Body of pancreas (tissue), 4 donors: ENCODE measurements around the gene PIGU. TPM values are rescaled to one million over a fixed set of nuclear protein-coding genes. Genes with fewer than 3 reads are reported as not detected.
"Not testable (repeated sequence)": the region's sequence is repeated elsewhere in the genome, so short reads cannot be mapped to it uniquely, and the experiment has no call there.

Source experiments
- ATAC-seq: fragments of 150-250 bp; one replicate; pipeline ENCODE4 v1.9.1; 2016
- DNase-seq, 4 donors: peaks; one replicate each; pipeline ENCODE4 v3.0.0-alpha.2; 2019
- H3K27ac ChIP-seq, 4 donors: fragments of 200-600 bp; sonication (generic); 1 replicate in 3 of 4; 2 replicates in 1 of 4; pipeline versions ENCODE4 v1.5.1 to v1.6.1; 2016 to 2019; ENCODE audit warnings: mild to moderate bottlenecking in 1 of 4, mixed read lengths in 1 of 4, moderate library complexity in 1 of 4
- H3K27me3 ChIP-seq, 2 donors: fragments of 200-600 bp; sonication (generic); one replicate each; pipeline ENCODE4 v1.6.0; 2016; ENCODE audit warnings: mild to moderate bottlenecking in 1 of 2
- H3K36me3 ChIP-seq, 2 donors: fragments of 200-600 bp; sonication (generic); replicated peaks in 1 of 2; 2 replicates each; pipeline ENCODE4 v1.5.1; 2016; ENCODE audit warnings: low read depth in 2 of 2; ENCODE audit not compliant: insufficient read depth in 1 of 2
- H3K4me1 ChIP-seq: fragments of 200-600 bp; sonication (generic); one replicate; pipeline ENCODE4 v1.6.0; 2016
- H3K4me3 ChIP-seq, 2 donors: fragments of 200-600 bp; sonication (generic); 1 replicate in 1 of 2; 2 replicates in 1 of 2; pipeline ENCODE4 v1.5.1; 2016 to 2019
- H3K9me3 ChIP-seq, 3 donors: fragments of 200-600 bp; sonication (generic); 1 replicate in 2 of 3; 2 replicates in 1 of 3; pipeline ENCODE4 v1.5.1; 2016
- CTCF ChIP-seq, 7 experiments: fragments of 450-650 bp in 4 of 7; fragments of 200-600 bp in 3 of 7; sonication (generic) in 3 of 7; IDR thresholded peaks; one replicate each; pipeline ENCODE4 v1.5.1; 2016 to 2019; ENCODE audit warnings: antibody characterized with exemption in 7 of 7
- POLR2A ChIP-seq, 3 donors: fragments of 450-650 bp; IDR thresholded peaks; one replicate each; pipeline ENCODE4 v1.6.1; 2016; ENCODE audit warnings: antibody characterized with exemption in 3 of 3, mild to moderate bottlenecking in 2 of 3
- WGBS, 2 donors: methylation state at CpG; one replicate each; pipeline ENCODE4 v1.1.5; 2017; 5-methylcytosine and 5-hydroxymethylcytosine counted together
- intact Hi-C: fragments of 100-400 bp; cut with DNase I; formaldehyde crosslinking; loops from one replicate; pipeline ENCODE4 v1.15.1; 2023
- total RNA-seq, 2 donors: library from RNA; depleted of rRNA; stranded (reverse); fragments of >200 nt; gene quantifications; one replicate each; pipeline ENCODE4 v1.1.0, GENCODE V29; 2016

The PIGU gene
- total RNA-seq, 2 donors from 2014 or later: 4.4 to 14.8 TPM

GRCh38 chr20:34618676-34619075, 58.2 kb downstream of the PIGU start:
- DNase-seq (no peak), ATAC-seq (no peak)
- 72 to 75% methylated on average over 2 of the region's 2 CpGs for WGBS, 2 donors
- no peaks in the 10 kb centered on the region for H3K4me1 ChIP-seq
- intact Hi-C loops: no loop called here
- TF ChIP-seq CTCF (IDR thresholded peaks at IDR 0.05) (no peak), POLR2A (IDR thresholded peaks at IDR 0.05) (no peak)
- H3K27me3 ChIP-seq: no peaks in the 10 kb centered on the region
- no peaks in the 10 kb centered on the region for H3K9me3 ChIP-seq
- no peak overlapping the region for H3K4me3 ChIP-seq
- H3K27ac ChIP-seq: no peak overlapping the region
- H3K36me3 ChIP-seq: no peaks in the 10 kb centered on the region

- H3K27me3 ChIP-seq, H3K4me1 ChIP-seq, DNase-seq, H3K4me3 ChIP-seq, H3K27ac ChIP-seq, H3K9me3 ChIP-seq, H3K36me3 ChIP-seq, intact Hi-C loops, ATAC-seq: not testable (repeated sequence)
- 93 to 100% methylated on average over 8 of the region's 8 CpGs for WGBS, 2 donors
These were observed 60.0 kb downstream of the PIGU start for GRCh38 chr20:34616913-34617312.

- intact Hi-C loops: no loop called here
- no peaks in the 10 kb centered on the region for H3K4me1 ChIP-seq
- ATAC-seq (no peak), DNase-seq (no peak)
- WGBS, 2 donors: 82 to 88% methylated on average over 5 of the region's 5 CpGs
- H3K9me3 ChIP-seq: no peaks in the 10 kb centered on the region
- no peaks in the 10 kb centered on the region for H3K27me3 ChIP-seq
- no peak overlapping the region for H3K27ac ChIP-seq
- H3K4me3 ChIP-seq: no peak overlapping the region
- H3K36me3 ChIP-seq: no peaks in the 10 kb centered on the region
- no peak for TF ChIP-seq CTCF (IDR thresholded peaks at IDR 0.05)
- no peak for TF ChIP-seq POLR2A (IDR thresholded peaks at IDR 0.05)
These were observed 61.4 kb downstream of the PIGU start for GRCh38 chr20:34615477-34615876.

GRCh38 chr20:34611976-34612375, 64.9 kb downstream of the PIGU start:
- H3K27ac ChIP-seq, ATAC-seq, H3K27me3 ChIP-seq, intact Hi-C loops, H3K4me3 ChIP-seq, H3K36me3 ChIP-seq, DNase-seq, H3K4me1 ChIP-seq, H3K9me3 ChIP-seq: not testable (repeated sequence)
- 97% methylated on average over 4 of the region's 4 CpGs for WGBS, 2 donors

GRCh38 chr20:34607066-34607465, 69.8 kb downstream of the PIGU start:
- peaks cover 8% of the 10 kb centered on the region for H3K4me1 ChIP-seq
- no peak overlapping the region for H3K27ac ChIP-seq
- 97 to 98% methylated on average over 7 of the region's 7 CpGs for WGBS, 2 donors
- DNase-seq (no peak), ATAC-seq (no peak)
- TF ChIP-seq POLR2A (IDR thresholded peaks at IDR 0.05): no peak
- no peak for TF ChIP-seq CTCF (IDR thresholded peaks at IDR 0.05)
- no peaks in the 10 kb centered on the region for H3K36me3 ChIP-seq
- no peaks in the 10 kb centered on the region for H3K9me3 ChIP-seq
- H3K27me3 ChIP-seq: no peaks in the 10 kb centered on the region
- intact Hi-C loops: no loop called here
- no peak overlapping the region for H3K4me3 ChIP-seq

- H3K4me3 ChIP-seq: no peak overlapping the region
- DNase-seq (peak in 1 of 4 donors; percentile 7), ATAC-seq (no peak)
- no peaks in the 10 kb centered on the region for H3K36me3 ChIP-seq
- no peak for TF ChIP-seq POLR2A (IDR thresholded peaks at IDR 0.05)
- TF ChIP-seq CTCF (IDR thresholded peaks at IDR 0.05): no peak
- H3K27ac ChIP-seq: no peak overlapping the region
- H3K4me1 ChIP-seq: peaks cover 8% of the 10 kb centered on the region
- H3K27me3 ChIP-seq: no peaks in the 10 kb centered on the region
- intact Hi-C loops: no loop called here
- H3K9me3 ChIP-seq: no peaks in the 10 kb centered on the region
- WGBS, 2 donors: 56 to 66% methylated on average over 8 of the region's 8 CpGs
These were observed 71.7 kb downstream of the PIGU start for GRCh38 chr20:34604980-34605788.
